GM18907 (cell line): ENCODE data around the gene CPED1.
A peak's percentile ranks its signal among the peaks of the same experiment; 100 is the strongest.

Experiments used
- ATAC-seq: cut with Tn5 transposase; IDR thresholded peaks from one replicate; pipeline ENCODE4 v1.9.1; 2021; ENCODE audit warnings: mild to moderate bottlenecking, moderate library complexity; ENCODE audit not compliant: unreplicated experiment

The CPED1 gene

DNA sequence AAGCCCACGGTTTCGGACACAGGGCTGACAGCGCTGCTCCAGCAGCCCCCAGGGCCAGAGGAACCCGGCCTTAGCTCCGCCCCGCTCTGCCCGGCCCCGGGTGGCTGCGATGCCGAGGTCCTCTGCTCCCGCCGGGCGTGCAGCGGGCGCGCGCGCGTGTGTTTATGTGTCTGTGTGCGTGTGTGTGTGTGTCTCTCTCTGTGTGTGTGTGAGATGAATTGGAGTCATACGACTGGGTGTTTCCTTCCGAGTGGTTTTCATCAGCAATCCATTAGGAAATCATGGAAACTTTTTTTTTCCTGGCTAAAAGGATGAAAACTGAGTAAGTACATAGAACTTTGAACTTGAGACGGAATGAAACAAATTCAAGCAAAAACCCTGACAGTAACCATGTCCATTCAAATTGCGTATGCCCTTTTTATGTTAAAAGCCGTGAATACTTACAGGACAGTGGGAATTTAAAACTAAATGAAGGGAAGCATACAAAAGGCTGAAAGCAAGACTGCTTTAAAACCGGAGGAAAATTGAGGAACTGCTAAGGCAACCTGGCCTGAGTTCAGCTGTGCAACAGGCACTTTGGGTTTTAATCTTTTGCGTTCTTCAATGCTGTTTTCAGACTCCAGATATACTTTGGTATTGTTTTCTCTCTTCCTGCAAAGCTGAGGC, at the start of gene CPED1:
Gene CPED1 (plus strand): TSS at position 121 of the 666 bp plus-strand sequence. CDS start 911 bp downstream, outside the sequence.
- peak; percentile 63 for ATAC-seq

- ATAC-seq = no peak
Observed at GRCh38 chr7:120939345-120939744, 49.2 kb upstream of the CPED1 start.

DNA sequence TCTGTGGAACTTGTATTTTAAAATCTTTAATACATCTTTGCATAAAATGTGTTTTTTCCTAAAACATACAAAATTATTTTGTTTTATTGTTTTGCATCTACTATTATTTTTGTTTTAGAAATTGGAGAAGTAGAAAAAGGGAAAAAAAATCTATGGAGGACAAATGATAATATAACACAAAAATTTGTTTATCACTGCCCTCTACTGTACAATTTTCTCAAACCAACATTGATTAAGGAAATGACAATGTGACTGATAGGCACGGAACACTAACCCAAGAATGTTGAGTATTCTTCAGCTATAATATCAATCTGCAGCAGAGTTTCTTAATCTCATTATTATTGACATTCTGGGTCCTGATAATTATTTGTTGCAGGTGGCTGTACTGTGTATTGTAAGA, 47.4 kb upstream of the CPED1 start:
- peak; percentile 68 for ATAC-seq

- no peak for ATAC-seq
Observed at GRCh38 chr7:120941856-120942255, 46.7 kb upstream of the CPED1 start.

- no peak for ATAC-seq
Observed at GRCh38 chr7:120942861-120943260, 45.6 kb upstream of the CPED1 start.

- no peak for ATAC-seq
Observed at GRCh38 chr7:120944826-120945562, 43.5 kb upstream of the CPED1 start.

- ATAC-seq = no peak
Observed at GRCh38 chr7:120947980-120948379, 40.5 kb upstream of the CPED1 start.

DNA sequence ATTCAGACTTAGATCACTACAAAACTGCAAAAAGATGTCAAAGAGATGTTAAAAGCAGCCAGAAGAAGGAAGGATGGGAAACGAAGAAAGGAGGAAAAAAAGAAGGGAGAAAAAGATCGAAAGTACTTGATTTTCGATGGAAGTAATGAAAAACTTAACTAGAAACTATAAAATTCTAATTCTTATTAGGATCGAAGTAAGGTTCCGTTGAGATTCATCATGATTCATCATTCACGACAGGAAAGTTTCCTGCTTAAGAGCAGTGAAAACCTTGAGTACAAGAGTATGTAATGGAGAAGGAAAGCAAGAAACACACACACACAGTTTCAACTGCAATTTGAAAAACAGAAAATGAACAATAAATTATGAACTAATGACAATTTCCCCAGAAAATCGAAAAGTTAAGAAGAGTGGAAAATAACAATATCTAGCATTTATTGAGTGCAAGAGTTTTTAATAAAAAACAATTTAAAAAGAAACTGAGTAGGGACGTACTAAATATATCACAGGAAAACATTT, 39.1 kb upstream of the CPED1 start:
- ATAC-seq = no peak

GRCh38 chr7:120949998-120950538, 38.4 kb upstream of the CPED1 start:
- no peak for ATAC-seq

GRCh38 chr7:120950539-120951308, 37.8 kb upstream of the CPED1 start, which contains the start of gene ING3:
TSS of gene ING3 (plus strand) at chr7:120950777. CDS start at chr7:120950897, 120 bp downstream.
- ATAC-seq = peak; percentile 98

DNA sequence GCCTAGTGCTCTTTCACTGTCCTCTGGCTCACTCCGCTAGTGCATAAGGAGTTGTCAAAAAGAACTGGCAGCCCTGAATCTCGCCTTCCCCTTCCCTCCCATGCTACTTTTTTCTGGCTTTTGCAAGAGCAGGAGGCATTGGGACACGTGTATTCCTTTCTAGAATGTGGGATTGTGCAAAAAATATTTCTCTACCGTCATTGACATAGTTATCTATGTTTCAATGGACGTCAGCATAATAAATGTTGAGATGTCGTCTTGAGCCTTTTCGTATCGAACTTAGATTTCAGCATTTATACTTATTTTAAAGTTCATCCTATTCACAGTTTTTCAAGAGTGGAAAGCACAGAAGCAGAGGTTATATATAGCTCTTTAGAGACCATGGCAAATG, 37.2 kb upstream of the CPED1 start:
- no peak for ATAC-seq

- ATAC-seq = no peak
Observed at GRCh38 chr7:120951826-120952225, 36.7 kb upstream of the CPED1 start.

DNA sequence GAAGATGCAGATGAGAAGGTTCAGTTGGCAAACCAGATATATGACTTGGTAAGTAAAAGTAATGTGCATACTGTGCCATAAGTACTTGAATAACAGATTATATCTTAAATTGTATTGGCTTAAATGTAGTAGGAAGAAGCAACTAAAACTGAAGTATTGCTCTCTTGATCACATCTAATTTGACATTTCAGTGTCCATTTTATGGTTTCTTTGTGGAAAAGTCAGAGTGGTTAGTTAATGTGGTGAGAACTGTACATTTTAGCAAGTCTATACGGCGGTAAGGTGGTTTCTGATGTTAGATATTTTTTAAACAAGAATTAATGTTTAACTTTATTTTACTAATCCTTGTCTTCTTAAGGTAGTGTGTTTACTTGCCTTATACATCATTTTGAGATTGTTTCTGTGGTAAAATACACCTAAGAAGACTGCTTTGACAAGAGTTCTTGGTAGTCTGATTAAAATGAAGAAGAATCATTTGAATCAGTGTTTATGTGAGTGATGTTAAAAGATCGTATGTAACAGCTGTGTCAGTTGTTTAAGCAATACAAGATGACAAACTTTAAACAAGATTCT, 32.8 kb upstream of the CPED1 start:
- peak; percentile 59 for ATAC-seq

DNA sequence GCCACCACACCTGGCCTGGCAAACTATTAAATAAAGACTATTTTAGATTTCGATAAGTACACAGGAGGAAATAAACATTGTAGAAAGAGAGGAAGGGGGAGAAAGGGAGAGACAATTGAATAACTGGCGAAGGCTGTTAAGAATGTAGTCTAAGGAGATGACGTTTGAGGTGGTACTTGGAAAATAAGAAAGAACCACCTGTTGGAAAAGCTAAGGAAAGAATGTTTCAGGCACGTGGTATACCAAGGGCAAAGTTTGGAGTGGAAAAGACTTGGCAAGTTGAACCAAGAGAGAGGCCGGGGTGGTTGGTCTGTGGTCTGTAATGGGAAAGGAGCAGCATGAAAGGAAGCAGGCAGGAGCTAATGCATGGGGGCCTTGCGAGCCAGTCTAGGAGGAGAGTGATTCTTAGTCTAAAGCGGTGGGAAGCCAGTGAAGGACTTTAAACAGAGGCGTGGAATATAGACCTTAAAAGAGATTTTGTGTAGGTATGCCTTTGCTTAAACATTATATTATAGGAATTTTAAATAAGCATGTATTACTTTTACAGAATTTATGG, 28.5 kb upstream of the CPED1 start:
- ATAC-seq = no peak

GRCh38 chr7:120960714-120961113, 27.8 kb upstream of the CPED1 start:
- ATAC-seq = no peak

- ATAC-seq = no peak
Observed at GRCh38 chr7:120961638-120962173, 26.8 kb upstream of the CPED1 start.

DNA sequence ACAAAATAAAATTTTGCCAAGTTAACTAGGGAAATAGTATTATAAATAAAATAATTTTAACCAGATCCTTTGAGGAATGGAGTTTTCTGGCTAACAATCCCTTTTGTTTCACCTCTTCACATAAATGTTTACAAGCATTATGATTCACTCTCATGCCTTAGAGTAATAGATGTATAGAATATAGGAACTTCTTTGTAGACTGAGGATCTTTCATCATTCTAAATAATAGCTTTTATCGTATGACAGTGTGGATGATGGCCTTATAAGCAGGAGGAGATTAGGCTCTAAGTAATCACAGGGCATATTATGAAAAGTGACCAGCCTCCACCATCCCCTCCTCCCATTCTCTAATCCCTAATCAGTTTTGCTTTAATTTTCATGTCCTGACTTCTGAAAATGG, 24.4 kb upstream of the CPED1 start:
- no peak for ATAC-seq

DNA sequence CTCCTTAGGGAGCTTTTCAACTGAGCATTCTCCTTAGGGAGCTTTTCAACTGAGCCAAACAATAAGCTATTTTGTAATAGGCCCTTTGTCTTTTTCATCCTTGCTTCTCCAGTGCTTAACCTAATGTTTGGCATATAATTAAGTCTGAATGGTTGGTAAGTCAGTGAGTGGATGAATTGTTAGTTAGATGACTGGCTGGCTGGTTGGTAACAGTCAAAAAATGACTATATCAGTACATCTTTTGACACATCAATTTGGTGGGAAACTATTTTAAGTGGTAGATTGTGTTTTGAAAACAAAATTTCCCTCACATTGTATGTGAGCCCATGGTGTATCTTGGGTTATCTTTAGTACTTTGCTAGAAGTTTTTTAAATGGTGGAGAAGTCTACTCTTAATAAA, 21.6 kb upstream of the CPED1 start:
- ATAC-seq = no peak

- ATAC-seq = no peak
Observed at GRCh38 chr7:120973849-120974248, 14.7 kb upstream of the CPED1 start.
